ENCODE results near the gene MIF4GD. TPM values are rescaled to one million over a fixed set of nuclear protein-coding genes. Genes with fewer than 3 reads are reported as not detected.
A peak's percentile ranks its signal among the peaks of the same experiment; 100 is the strongest.
"Not testable (repeated sequence)": the region's sequence is repeated elsewhere in the genome, so short reads cannot be mapped to it uniquely, and the experiment has no call there.

Gene MIF4GD
- total RNA-seq, 1 donor from 2014 or later, result 32.1 TPM

GRCh38 chr17:75285123-75285522 lies 14.1 kb upstream of the MIF4GD start:
- TF ChIP-seq, protein P1, sequence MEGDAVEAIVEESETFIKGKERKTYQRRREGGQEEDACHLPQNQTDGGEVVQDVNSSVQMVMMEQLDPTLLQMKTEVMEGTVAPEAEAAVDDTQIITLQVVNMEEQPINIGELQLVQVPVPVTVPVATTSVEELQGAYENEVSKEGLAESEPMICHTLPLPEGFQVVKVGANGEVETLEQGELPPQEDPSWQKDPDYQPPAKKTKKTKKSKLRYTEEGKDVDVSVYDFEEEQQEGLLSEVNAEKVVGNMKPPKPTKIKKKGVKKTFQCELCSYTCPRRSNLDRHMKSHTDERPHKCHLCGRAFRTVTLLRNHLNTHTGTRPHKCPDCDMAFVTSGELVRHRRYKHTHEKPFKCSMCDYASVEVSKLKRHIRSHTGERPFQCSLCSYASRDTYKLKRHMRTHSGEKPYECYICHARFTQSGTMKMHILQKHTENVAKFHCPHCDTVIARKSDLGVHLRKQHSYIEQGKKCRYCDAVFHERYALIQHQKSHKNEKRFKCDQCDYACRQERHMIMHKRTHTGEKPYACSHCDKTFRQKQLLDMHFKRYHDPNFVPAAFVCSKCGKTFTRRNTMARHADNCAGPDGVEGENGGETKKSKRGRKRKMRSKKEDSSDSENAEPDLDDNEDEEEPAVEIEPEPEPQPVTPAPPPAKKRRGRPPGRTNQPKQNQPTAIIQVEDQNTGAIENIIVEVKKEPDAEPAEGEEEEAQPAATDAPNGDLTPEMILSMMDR (IDR thresholded peaks at IDR 0.05), result no peak
- Histone ChIP-seq H3K27ac (no peak overlapping the region), H3K4me3 (no peak overlapping the region), H3K4me1 (peaks cover 8% of the 10 kb centered on the region), H3K36me3 (peaks cover 47% of the 10 kb centered on the region), H3K27me3 (ENCODE audit: low read depth) (no peaks in the 10 kb centered on the region), H3K9me3 (no peaks in the 10 kb centered on the region)
- intact Hi-C loops (cut with DNase I), result no loop called here
- no peak for ATAC-seq
- DNase-seq, result no peak

DNA sequence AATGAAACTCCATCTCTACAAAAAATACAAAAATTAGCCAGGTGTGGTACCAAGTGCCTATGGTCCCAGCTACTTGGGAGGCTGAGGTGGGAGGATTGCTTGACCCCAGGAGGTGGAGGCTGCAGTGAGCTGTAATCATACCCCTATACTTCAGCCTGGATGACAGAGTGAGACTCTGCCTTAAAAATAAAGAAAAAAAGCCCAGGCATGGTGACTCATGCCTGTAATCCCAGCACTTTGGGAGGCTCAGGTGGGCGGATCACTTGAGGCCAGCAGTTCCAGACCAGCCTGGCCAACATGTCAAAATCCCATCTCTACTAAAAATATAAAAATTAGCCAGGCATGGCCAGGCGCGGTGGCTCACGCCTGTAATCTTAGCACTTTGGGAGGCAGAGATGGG lies 9.2 kb upstream of the MIF4GD start:
- intact Hi-C loops (cut with DNase I); H3K9me3 ChIP-seq; H3K27ac ChIP-seq; H3K4me1 ChIP-seq; H3K27me3 ChIP-seq (ENCODE audit: low read depth); DNase-seq; H3K4me3 ChIP-seq; ATAC-seq: not testable (repeated sequence)
- H3K36me3 ChIP-seq, result peaks cover 43% of the 10 kb centered on the region

GRCh38 chr17:75277664-75278071 lies 6.6 kb upstream of the MIF4GD start:
- intact Hi-C loops (cut with DNase I), result no loop called here
- ATAC-seq (peak; percentile 70 to 74), DNase-seq (no peak)
- peak overlapping the region; percentile 62 for H3K27ac ChIP-seq
- no peaks in the 10 kb centered on the region for H3K27me3 ChIP-seq (ENCODE audit: low read depth)
- H3K4me3 ChIP-seq, result no peak overlapping the region
- H3K9me3 ChIP-seq, result no peaks in the 10 kb centered on the region
- TF ChIP-seq, protein P1 (IDR thresholded peaks at IDR 0.05), result no peak
- H3K4me1 ChIP-seq, result peaks cover 3% of the 10 kb centered on the region
- peaks cover 44% of the 10 kb centered on the region for H3K36me3 ChIP-seq

- ATAC-seq (no peak), DNase-seq (no peak)
- intact Hi-C loops (cut with DNase I), result no loop called here
- peaks cover 23% of the 10 kb centered on the region for H3K4me1 ChIP-seq
- H3K9me3 ChIP-seq, result no peaks in the 10 kb centered on the region
- no peak overlapping the region for H3K4me3 ChIP-seq
- H3K27me3 ChIP-seq (ENCODE audit: low read depth), result no peaks in the 10 kb centered on the region
- TF ChIP-seq, protein P1 (IDR thresholded peaks at IDR 0.05), result no peak
- no peak overlapping the region for H3K27ac ChIP-seq
- peaks cover 28% of the 10 kb centered on the region for H3K36me3 ChIP-seq
Observed at GRCh38 chr17:75273977-75274708, 3.1 kb upstream of the MIF4GD start.

DNA sequence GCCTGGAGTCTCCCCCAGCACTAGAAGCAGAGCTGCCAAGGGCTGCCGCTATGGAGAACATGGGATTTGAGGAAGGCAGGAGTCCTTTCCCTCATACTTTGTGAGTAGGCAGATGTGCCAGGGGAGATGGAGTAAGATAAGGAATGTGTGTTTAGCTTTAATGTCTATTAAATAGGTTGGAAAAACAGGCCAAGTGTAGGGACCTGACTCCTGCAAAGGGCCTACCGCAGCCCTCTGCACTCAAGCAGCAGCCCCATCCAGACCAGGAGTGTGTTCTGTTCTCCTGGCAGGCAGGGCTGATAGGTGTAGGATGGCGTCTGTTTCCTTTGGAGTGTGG lies 1.8 kb upstream of the MIF4GD start:
- Histone ChIP-seq H3K4me3 (no peak overlapping the region), H3K27ac (no peak overlapping the region), H3K9me3 (no peaks in the 10 kb centered on the region), H3K36me3 (peaks cover 21% of the 10 kb centered on the region), H3K4me1 (peaks cover 23% of the 10 kb centered on the region), H3K27me3 (ENCODE audit: low read depth) (no peaks in the 10 kb centered on the region)
- TF ChIP-seq, protein P1 (IDR thresholded peaks at IDR 0.05), result no peak
- DNase-seq (no peak), ATAC-seq (no peak)
- intact Hi-C loops (cut with DNase I), result no loop called here

- TF ChIP-seq, protein P1 (IDR thresholded peaks at IDR 0.05), result no peak
- Histone ChIP-seq H3K27me3 (ENCODE audit: low read depth) (no peaks in the 10 kb centered on the region), H3K4me1 (peaks cover 23% of the 10 kb centered on the region), H3K36me3 (peaks cover 26% of the 10 kb centered on the region), H3K4me3 (peak overlapping the region; percentile 93), H3K9me3 (no peaks in the 10 kb centered on the region), H3K27ac (peak overlapping the region; percentile 99)
- DNase-seq (no peak), ATAC-seq (no peak)
- intact Hi-C loops (cut with DNase I), result no loop called here
Observed at GRCh38 chr17:75271955-75272847, 1.2 kb upstream of the MIF4GD start.
